ENCODE results near the gene PRKAR1B.
"Not testable (repeated sequence)": the region's sequence is repeated elsewhere in the genome, so short reads cannot be mapped to it uniquely, and the experiment has no call there.

The PRKAR1B gene

GRCh38 chr7:553636-554111 is 173.4 kb downstream of the PRKAR1B start:
- no peak for DNase-seq (ENCODE audit: low read depth)

DNA sequence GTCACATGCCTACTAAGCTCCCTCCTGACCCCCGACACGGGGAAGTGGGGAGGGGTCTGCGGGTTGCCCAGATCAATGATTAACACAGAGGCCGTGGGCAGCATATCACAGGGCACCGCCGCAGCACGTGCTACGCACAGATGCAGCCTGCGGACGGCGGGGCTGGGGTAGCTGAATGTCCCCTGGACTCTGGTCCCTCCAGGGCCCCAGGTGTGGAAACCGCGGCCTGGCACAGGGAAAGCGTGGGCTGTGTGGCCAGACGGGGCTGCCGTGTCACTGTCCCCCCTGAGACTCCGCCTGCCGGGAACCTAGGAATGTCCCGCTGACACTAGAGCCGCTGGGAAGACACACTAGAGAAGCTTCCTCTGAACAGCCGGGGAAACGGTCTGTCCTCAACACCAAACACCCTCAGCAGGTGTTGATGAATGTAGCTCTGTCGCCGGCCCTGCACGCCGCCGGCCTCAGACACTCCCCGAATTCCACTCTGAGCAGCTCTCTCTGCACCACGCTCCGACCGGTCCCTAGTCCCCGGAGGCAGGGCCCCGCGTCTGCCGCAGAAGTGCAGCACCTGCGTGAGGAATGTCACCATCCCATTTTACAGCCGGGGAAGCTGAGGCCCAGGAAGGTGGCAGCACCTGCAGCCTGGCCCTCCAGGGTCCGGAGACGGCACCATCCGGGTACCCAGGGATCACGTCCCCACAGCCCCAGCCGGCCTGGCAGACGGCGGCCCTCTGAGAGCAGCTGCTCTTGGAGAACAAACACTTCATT is 174.0 kb downstream of the PRKAR1B start:
- no peak for DNase-seq (ENCODE audit: low read depth)

DNA sequence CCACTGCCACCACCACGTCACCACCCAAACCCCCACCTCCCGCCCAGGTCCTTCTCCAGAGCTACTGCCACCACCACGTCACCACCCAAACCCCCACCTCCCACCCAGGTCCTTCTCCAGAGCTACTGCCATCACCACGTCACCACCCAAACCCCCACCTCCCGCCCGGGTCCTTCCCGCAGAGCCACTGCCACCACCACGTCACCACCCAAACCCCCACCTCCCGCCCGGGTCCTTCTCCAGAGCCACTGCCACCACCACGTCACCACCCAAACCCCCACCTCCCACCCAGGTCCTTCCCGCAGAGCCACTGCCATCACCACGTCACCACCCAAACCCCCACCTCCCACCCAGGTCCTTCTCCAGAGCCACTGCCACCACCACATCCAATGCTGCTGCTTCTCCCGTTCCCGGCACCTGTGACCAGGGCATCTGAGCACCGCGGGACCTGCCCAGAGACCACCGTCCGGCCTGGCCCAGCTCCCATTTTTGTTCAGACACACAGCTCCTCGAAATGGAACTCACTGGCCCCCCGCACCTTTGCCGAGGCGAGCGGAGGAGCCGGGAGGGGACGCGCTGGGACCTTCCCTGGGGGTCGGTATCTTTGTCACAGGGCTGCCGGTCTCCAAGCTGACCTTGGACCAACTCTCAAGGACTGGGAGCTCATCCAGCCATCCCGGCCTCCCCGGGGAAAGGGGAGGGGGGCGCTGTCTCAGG is 174.8 kb downstream of the PRKAR1B start:
- not testable (repeated sequence) for DNase-seq (ENCODE audit: low read depth)

- DNase-seq (ENCODE audit: low read depth): not testable (repeated sequence)
These were observed 175.5 kb downstream of the PRKAR1B start for GRCh38 chr7:551615-551970.

DNA sequence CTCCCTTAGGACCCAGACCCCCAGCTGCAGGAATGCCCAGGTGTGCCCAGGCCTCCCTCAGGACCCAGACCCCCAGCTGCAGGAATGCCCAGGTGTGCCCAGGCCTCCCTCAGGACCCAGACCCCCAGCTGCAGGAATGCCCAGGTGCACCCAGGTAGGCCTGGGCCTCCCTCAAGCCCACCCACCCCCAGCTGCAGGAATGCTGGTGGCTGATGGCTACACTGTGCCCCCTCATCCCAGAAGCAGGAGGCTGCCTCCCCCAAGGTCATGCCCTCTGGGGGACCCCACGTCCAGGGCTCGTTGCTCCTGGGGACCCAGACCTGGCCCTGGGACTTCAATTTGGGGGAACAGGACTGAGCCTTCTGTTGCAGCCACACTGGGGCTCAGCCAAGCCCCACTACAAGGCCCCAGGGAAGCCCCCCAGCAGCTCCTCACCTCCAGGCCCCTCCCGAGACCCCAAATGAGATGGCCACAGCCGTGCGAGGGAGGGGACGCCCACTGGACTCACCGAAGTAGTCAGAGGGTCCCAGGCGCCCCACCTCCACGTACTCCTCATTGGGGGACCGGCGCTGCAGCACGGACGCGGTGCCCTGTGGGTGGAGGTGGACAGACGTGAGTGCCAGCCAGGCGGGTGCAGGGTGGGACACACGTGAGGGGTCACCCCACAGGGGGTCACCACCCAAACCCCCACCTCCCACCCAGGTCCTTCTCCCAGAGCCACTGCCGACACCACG is 176.0 kb downstream of the PRKAR1B start:
- DNase-seq (ENCODE audit: low read depth): no peak

DNA sequence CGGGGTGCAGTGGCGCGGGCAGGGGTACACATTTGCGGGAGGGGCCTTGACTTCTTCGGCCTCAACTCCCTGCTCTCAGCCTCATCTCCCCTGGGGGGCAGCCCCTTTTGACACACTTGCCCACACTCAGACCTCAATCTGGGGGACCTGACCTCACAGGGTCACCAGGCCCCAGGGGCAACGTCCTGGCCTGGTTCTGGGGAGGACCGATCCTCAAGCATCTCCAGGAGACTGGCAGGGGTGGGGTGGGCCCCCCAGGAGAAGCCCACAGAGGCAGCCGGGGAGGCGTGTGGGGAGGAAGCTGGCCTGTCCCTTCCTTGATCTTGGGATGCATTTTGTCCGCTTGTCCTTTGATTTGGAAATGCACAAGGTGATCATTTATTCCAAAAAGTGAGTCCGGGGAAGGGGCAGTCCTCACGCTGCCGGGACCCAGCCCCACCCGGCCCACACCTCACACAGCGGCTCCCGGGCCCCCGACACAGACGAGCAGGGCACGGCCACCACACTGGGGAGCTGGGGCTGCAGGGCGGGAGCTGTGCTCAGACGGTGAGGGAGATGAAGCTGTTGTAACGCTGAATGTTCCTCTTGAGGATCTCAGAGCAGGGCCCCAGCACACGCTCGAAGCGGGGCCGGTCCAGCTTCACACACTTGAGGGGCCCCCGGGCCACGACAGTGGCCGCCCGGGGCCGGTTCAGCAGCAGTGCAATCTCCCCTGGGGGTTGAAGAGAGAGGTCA is 177.0 kb downstream of the PRKAR1B start:
- no peak for DNase-seq (ENCODE audit: low read depth)

DNA sequence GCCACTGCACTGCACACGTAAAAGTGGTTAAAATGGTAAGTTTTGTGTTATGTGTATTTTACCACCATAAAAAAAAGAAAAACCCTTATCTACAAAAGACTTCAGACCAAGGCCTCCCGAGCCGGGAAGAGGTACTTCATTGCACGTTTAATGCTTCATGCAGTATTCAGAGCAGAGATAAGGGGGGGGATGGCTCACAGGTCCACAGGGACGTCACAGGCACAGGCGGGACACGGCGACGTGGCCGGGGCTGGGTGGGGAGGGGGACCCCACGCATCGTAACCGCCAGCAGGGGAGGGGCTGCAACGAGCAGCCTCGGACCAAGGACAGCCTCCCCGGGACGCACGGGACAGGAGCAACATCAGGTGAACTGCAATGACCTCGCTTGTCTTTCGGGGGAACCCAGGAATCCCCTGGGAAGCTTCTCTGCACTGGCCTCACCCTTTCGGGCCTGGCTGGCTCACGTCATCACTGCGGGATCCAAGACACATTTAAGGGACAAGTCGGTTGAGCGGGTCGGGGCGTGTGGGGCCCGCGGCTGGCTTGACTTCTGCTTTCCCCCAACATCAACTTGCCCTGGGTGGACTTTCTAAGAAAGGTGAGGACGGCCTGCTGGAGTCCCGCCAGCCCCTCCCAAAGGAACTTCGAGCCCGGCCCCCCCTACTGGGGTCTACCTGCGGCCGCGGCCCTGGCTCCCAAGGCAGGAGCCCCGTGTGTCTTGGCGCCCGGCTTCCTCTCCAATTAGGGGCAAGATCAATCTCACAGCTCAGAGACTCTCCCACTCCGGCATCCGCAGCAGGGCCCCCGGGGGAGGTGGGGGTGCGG is 177.8 kb downstream of the PRKAR1B start:
- no peak for DNase-seq (ENCODE audit: low read depth)

- DNase-seq (ENCODE audit: low read depth): no peak
These were observed 178.7 kb downstream of the PRKAR1B start for GRCh38 chr7:548401-548800.

DNA sequence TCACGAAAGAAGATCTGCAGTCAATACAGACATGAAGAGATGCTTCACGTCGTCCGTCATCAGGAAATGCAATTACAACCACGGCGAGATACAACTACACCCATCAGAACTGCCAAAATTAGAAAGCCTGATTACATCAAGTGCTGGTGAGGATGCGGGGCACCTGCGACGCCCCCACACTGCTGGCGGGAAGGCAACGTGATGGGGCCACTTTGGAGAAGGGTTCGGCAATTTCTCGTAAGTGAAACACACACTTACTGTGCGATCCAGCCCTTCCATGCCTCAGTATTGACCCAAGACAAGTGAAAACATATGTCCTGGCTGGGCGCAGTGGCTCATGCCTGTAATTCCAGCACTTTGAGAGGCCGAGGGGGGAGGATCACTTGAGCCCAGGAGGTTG is 181.6 kb downstream of the PRKAR1B start:
- DNase-seq (ENCODE audit: low read depth): no peak

DNA sequence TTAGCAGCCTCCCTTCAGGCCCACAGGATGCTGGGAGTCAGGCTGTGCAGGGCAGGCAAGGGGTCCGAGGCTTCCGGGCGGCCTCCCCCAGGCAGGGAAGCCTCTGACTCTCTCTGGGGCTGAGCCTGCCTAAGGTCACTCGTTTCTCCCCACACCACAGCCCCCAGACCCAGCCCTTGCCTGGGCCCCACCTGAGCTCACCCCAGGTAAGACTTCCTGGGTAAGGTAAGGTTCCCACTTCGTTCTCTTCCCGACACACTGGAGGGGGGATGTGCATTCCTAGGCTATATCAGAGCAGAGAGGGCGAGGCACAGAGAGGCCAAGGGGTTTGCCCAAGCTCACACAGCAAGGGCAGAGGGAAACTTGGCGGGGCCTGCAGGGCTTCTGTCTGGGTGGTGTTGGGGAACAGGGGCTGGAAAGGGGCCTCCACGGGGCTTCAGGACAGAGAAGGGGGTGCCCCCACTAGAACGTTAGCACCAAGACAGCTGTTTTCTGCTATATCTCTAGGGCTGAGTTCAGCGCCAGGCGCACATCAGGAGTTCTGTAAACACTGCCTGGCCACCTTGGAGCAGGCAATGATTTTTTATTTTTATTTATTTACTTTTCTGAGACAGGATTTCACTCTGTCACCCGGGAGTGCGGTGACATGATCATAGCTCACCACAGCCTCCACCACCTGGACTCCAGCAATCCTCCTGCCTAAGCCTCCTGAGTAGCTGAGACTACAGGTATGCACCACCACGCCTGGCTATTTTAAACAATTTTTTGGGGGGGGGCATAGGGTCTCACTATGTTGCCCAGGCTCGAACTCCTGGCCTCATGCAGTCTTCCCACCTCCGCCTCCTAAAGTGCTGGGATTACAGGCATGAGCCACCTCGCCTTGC is 182.5 kb downstream of the PRKAR1B start:
- DNase-seq (ENCODE audit: low read depth): no peak

GRCh38 chr7:543501-544337 is 183.4 kb downstream of the PRKAR1B start:
- DNase-seq (ENCODE audit: low read depth): no peak

GRCh38 chr7:542713-543500 is 184.2 kb downstream of the PRKAR1B start:
- DNase-seq (ENCODE audit: low read depth): peak; percentile 65

DNA sequence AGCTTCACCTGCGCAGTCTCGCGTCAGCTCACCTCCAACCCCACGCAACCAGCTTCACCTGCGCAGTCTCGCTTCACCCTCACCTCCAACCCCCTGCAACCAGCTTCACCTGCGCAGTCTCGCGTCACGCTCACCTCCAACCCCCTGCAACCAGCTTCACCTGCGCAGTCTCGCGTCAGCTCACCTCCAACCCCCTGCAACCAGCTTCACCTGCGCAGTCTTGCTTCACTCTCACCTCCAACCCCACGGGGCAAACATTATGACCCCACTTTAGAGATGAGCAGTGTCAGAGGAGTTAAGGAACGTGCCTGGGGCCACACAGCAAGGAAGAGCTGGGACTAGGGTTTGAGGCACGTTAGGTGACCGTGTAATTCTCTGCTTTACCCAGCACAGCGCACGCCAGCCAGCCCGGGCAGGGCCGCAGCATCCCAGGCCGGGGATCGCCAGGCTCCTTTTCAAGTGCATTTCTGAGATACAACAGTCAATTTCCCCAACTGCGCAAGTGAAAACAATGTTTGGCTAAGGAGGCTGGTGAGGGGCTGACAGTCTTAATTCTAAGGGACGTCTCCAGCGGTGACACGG is 184.9 kb downstream of the PRKAR1B start:
- no peak for DNase-seq (ENCODE audit: low read depth)

DNA sequence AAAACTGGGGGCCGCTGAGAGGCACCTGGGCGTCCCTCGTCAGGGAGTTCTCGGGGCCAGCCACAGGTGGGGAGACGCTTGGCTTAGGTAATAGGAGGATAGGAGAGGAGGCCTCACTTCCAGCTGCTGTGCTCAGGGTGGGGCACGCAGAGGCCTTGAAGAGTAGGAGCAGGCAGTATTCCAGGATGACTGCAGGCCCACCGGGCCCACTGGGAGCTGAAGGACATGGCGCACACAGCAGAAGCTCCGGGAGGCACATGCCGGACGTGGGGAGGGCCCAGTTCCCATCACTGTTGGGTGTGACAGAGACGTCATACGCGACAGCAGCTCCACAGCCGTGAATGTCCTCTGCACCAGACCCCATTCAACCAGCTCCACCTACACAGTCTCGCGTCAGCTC is 185.4 kb downstream of the PRKAR1B start:
- DNase-seq (ENCODE audit: low read depth): no peak

DNA sequence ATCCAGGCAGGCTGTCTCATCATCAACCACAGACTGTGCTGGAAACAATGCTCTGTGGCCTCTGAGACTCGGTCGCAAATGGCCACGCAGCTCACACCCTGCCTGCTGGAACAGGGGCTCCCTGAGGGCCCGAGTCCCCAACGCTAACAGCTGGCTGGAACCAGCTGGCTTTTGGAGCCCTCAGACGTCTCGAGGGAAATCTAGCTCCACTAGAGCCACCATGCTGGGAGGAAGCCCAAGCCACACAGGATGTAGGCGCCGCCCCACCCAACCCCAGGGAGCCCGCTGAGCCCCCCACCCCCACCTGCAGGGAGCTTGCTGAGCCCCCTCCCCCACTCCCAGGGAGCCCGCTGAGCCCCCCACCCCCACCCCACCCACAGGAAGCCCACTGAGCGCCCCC is 186.1 kb downstream of the PRKAR1B start:
- no peak for DNase-seq (ENCODE audit: low read depth)

GRCh38 chr7:540579-540978 is 186.5 kb downstream of the PRKAR1B start:
- no peak for DNase-seq (ENCODE audit: low read depth)

- no peak for DNase-seq (ENCODE audit: low read depth)
These were observed 187.2 kb downstream of the PRKAR1B start for GRCh38 chr7:539731-540411.
